Neural progenitor cell (in vitro differentiated cells): ENCODE data around the gene GATD1.

Experiments used
- EZH2 ChIP-seq: fragments of 200-600 bp; sonication (generic); IDR thresholded peaks from 2 replicates; pipeline ENCODE4 v1.6.1; 2017; ENCODE audit warnings: antibody characterized with exemption, mild to moderate bottlenecking, moderate library complexity
- TF ChIP-seq, protein P1 (sequence below): fragments of 200-600 bp; sonication (generic); IDR thresholded peaks from 2 replicates; pipeline ENCODE4 v1.5.1; 2017; ENCODE audit warnings: antibody characterized with exemption, mild to moderate bottlenecking

DNA sequence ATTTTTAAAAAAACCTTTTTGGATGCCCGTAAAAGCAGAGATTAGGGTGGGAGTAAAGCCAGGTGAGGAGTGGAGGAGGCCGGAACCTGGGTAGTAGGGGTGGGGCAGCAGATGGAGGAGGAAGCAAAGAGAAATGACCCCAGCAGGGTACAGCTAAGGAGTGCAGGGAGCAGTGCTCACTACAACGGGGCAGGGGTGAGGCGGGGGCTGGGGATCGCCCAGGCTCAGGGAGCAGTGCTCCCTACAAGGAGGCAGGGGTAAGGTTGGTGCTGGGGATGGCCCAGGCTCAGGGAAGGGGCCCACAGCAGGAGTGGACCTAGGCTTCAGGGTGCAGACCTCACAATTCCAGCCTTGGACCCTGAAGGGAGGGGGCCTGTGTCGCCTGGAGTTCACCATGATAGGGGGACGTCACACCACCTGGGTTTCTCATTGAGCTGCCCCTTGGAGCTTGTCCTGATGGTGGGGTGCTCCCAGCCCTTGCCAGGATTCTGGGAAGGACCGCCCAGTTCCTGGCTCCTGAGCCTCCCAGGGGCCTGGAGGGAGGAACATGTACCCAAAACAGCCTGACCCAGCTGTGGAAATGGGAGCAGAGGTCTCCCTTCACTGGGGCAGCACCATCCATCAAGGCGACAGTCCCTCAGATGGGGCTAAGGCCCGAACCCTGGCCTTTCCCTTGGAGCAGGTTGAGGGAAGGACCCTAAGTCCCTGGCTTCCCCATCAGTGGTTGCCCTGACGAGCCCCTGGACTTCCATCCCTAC, 38.6 kb upstream of the GATD1 start:
- TF ChIP-seq, protein P1, sequence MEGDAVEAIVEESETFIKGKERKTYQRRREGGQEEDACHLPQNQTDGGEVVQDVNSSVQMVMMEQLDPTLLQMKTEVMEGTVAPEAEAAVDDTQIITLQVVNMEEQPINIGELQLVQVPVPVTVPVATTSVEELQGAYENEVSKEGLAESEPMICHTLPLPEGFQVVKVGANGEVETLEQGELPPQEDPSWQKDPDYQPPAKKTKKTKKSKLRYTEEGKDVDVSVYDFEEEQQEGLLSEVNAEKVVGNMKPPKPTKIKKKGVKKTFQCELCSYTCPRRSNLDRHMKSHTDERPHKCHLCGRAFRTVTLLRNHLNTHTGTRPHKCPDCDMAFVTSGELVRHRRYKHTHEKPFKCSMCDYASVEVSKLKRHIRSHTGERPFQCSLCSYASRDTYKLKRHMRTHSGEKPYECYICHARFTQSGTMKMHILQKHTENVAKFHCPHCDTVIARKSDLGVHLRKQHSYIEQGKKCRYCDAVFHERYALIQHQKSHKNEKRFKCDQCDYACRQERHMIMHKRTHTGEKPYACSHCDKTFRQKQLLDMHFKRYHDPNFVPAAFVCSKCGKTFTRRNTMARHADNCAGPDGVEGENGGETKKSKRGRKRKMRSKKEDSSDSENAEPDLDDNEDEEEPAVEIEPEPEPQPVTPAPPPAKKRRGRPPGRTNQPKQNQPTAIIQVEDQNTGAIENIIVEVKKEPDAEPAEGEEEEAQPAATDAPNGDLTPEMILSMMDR, result no peak
- TF ChIP-seq EZH2, result no peak
